Retinal pigment epithelial cell (primary cell): ENCODE measurements around the gene RIGI.

Experiments
- DNase-seq: peaks from one replicate; pipeline ENCODE4 v3.0.0-alpha.2; 2010; ENCODE audit warnings: low read depth
- H3K4me3 ChIP-seq: 2 replicates; pipeline ENCODE4 v1.5.1; 2011; ENCODE audit warnings: mild to moderate bottlenecking, low read length, control low read depth, moderate library complexity
- TF ChIP-seq, protein P1 (sequence below): conservative IDR thresholded peaks from 2 replicates; pipeline ENCODE4 v1.5.1; 2011; ENCODE audit warnings: low read depth, low read length, control low read depth, inconsistent platforms

Gene RIGI

GRCh38 chr9:32487981-32488380, 38.0 kb downstream of the RIGI start:
- DNase-seq: no peak
- TF ChIP-seq, protein P1, sequence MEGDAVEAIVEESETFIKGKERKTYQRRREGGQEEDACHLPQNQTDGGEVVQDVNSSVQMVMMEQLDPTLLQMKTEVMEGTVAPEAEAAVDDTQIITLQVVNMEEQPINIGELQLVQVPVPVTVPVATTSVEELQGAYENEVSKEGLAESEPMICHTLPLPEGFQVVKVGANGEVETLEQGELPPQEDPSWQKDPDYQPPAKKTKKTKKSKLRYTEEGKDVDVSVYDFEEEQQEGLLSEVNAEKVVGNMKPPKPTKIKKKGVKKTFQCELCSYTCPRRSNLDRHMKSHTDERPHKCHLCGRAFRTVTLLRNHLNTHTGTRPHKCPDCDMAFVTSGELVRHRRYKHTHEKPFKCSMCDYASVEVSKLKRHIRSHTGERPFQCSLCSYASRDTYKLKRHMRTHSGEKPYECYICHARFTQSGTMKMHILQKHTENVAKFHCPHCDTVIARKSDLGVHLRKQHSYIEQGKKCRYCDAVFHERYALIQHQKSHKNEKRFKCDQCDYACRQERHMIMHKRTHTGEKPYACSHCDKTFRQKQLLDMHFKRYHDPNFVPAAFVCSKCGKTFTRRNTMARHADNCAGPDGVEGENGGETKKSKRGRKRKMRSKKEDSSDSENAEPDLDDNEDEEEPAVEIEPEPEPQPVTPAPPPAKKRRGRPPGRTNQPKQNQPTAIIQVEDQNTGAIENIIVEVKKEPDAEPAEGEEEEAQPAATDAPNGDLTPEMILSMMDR: no peak
- no peak overlapping the region for H3K4me3 ChIP-seq

DNA sequence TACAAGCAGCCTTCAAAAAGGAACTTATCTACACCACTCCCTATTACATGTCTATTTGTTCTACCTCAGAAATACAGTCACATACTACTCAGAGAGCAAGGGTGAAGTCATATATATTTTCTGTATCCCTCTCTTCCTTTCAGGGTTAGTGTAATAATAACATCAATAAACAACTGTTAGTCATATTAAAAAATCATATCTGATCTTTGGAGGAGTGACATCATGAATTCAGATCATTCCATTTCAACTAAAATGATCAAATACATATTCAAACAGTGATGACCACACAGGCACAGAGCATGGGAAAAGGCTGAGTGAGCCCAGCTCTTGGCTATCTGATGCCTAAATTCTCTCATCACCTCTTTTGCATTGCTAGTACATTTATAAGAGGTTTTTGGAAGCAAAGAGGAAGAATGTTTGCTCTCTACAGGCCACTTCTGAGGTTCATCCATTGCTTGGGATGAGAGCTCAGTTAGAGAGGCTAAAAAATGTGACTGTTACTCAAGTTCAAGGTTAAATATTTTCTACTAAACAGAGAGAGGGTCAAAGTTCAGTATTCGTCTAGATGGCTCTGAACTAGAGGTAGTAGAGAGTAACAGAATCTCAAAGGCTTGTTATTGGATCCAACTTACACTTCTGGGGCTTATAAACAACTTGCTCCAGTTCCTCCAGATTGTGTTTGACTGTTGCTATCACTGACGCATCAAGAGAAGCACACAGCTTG, 39.0 kb downstream of the RIGI start:
- no peak overlapping the region for H3K4me3 ChIP-seq
- TF ChIP-seq, protein P1: no peak
- no peak for DNase-seq

- no peak overlapping the region for H3K4me3 ChIP-seq
- DNase-seq: no peak
- TF ChIP-seq, protein P1: no peak
These were observed 42.7 kb downstream of the RIGI start for GRCh38 chr9:32483343-32483742.
